ENCODE results near the gene ZNF526. TPM values are rescaled to one million over a fixed set of nuclear protein-coding genes. Genes with fewer than 3 reads are reported as not detected.

The ZNF526 gene
- total and polyA plus RNA-seq, 10 donors = 1.9 to 15.0 (median 8.4) TPM

DNA sequence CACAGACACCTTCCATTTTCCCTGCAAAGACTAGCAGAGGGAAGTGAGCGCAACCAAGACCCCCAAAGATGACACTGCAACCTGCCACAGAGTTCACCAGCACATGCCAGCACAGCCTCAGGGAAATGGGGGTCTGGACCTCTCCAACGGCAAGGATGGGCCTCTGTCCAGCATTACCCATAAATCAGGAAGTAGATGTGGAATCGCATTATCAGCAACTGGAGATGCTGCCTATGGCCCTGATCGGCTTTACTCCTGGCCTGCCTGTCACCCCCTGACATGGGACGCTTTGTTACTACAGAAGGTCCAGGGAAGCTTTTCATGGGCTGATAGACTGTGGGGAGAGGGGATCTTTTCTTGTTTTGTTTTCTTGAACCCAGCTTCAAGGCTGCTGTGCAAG, 46.4 kb upstream of the ZNF526 start:
- DNase-seq = no peak
- intact Hi-C loops (cut with DNase I; ENCODE audit: low total_unique reads) = no loop called here
- 76 to 88% (median 83%) methylated on average over 4 to 5 of the region's 5 CpGs for WGBS, 5 donors
- Histone ChIP-seq H3K27me3 (replicated peaks in 1 of 7) (peaks cover 0 to 62% (median 36%) of the 10 kb centered on the region in 7 donors), H3K4me1 (peaks cover 2 to 28% (median 22%) of the 10 kb centered on the region in 6 donors), H3K27ac (no peak overlapping the region), H3K4me3 (no peak overlapping the region), H3K36me3 (no peaks in the 10 kb centered on the region), H3K9me3 (no peaks in the 10 kb centered on the region)
- TF ChIP-seq POLR2AphosphoS5 (IDR thresholded peaks at IDR 0.05) (no peak), POLR2A (IDR thresholded peaks at IDR 0.05) (no peak)
- TF ChIP-seq, protein P1, sequence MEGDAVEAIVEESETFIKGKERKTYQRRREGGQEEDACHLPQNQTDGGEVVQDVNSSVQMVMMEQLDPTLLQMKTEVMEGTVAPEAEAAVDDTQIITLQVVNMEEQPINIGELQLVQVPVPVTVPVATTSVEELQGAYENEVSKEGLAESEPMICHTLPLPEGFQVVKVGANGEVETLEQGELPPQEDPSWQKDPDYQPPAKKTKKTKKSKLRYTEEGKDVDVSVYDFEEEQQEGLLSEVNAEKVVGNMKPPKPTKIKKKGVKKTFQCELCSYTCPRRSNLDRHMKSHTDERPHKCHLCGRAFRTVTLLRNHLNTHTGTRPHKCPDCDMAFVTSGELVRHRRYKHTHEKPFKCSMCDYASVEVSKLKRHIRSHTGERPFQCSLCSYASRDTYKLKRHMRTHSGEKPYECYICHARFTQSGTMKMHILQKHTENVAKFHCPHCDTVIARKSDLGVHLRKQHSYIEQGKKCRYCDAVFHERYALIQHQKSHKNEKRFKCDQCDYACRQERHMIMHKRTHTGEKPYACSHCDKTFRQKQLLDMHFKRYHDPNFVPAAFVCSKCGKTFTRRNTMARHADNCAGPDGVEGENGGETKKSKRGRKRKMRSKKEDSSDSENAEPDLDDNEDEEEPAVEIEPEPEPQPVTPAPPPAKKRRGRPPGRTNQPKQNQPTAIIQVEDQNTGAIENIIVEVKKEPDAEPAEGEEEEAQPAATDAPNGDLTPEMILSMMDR (IDR thresholded peaks at IDR 0.05 in 8 of 11, conservative IDR thresholded peaks at IDR 0.05 in 3 of 11) = no peak

DNA sequence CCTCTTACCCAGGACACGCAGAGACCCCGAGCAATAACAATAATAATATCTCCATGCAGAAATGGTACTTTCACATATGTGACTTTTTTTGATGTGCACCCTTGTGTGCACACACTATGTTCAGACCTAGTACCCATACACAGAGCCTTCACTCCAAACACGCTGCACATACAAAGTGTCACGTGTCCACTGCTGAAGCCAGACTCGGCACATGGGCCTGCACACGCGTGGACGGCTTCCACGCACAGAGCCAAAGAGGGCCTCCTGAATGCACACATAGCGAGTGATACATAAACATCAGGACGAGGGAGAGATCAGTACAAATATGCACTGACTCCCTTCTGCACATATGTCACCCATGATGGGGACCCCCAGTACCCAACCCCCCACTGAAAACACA, 45.9 kb upstream of the ZNF526 start:
- TF ChIP-seq POLR2A (IDR thresholded peaks at IDR 0.05) (no peak), POLR2AphosphoS5 (IDR thresholded peaks at IDR 0.05) (no peak)
- TF ChIP-seq, protein P1 (IDR thresholded peaks at IDR 0.05 in 8 of 11, conservative IDR thresholded peaks at IDR 0.05 in 3 of 11) = no peak
- H3K27me3 ChIP-seq (replicated peaks in 1 of 7) = peaks cover 0 to 67% (median 40%) of the 10 kb centered on the region in 7 donors
- no peak overlapping the region for H3K27ac ChIP-seq
- no peak for DNase-seq
- H3K4me1 ChIP-seq = peaks cover 2 to 28% (median 22%) of the 10 kb centered on the region in 6 donors
- H3K9me3 ChIP-seq = no peaks in the 10 kb centered on the region
- no peak overlapping the region for H3K4me3 ChIP-seq
- no peaks in the 10 kb centered on the region for H3K36me3 ChIP-seq
- 89 to 98% (median 90%) methylated on average over 11 of the region's 11 CpGs for WGBS, 5 donors
- intact Hi-C loops (cut with DNase I; ENCODE audit: low total_unique reads) = no loop called here

DNA sequence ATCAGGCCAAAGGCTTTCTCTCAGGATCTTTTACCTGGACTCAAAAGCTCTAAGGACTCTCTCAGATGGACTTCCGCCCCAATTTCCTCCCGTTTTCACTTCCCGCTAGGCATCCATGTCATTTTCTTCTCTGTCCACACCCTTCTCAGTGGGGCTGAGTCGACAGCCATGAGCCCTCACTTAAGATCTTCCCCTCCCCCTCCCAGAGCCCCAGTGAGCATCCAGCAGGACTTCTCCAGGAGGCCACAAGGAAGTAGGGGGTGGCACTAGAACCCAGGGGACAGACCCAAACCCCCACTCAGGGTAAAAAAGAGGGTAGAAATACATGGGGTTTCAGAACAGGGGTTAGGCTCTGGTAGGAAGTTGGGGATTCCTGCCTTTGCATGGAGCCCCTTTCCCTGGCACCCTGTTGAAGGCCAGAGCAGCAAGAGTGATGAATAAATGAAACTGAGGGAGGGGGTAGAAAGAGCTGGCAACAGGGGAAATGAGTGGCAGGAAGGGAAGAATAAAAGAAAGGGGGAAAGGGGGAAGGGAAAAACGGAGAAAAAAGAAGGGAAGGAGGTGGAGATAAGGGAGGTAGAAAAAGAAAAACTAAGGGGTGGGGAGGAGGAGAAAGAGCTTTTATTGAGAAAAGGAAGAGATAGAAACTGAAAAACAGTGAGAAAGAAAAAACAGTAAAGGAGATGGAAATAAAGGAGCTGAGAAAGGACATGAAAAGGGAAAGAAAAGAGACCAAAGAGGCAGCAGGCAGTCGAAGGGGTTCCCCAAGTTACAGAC, 45.0 kb upstream of the ZNF526 start:
- Histone ChIP-seq H3K27ac (no peak overlapping the region), H3K4me1 (peaks cover 2 to 28% (median 22%) of the 10 kb centered on the region in 6 donors), H3K36me3 (no peaks in the 10 kb centered on the region), H3K9me3 (no peaks in the 10 kb centered on the region), H3K27me3 (replicated peaks in 1 of 7) (peaks cover 0 to 73% (median 50%) of the 10 kb centered on the region in 7 donors), H3K4me3 (no peak overlapping the region)
- intact Hi-C loops (cut with DNase I; ENCODE audit: low total_unique reads) = no loop called here
- TF ChIP-seq POLR2A (IDR thresholded peaks at IDR 0.05) (no peak), POLR2AphosphoS5 (IDR thresholded peaks at IDR 0.05) (no peak)
- TF ChIP-seq, protein P1 (IDR thresholded peaks at IDR 0.05 in 8 of 11, conservative IDR thresholded peaks at IDR 0.05 in 3 of 11) = no peak
- 50 to 68% (median 56%) methylated on average over 6 of the region's 6 CpGs for WGBS, 5 donors
- no peak for DNase-seq

DNA sequence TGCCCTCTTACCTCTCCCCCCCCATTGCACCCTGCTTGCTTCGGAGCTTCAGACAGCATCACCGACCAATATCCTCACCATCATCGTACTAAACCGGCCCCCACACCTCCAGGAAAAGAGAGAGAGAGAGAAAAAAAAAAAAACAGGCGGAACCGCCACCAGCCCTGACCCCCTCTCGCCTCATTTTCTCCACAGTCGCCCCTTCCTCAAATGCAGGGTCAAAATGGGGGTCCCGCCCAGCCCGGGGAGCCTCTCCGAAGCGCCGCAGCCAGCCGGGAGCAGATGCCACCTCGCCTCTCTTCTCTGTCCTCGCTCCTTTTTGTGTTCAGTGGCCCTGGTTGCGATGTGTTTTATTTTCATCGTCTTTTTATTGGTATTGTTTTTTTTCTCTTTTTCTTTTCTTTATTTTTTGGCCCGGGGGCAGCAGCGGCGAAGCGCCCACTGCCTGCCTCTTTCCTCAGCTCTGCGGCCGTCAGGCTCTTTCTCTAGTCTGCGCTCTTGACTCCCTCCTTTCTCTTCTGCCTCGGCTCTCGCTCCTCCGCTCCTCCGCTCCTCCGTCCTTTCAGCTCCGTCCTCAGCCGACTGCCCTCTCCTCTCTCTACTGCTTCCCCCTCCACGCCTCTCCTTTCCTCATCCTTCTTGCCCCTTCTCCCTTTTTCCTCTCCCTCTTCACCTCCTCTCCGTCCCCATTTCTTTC, 44.0 kb upstream of the ZNF526 start:
- 1 to 3% (median 2%) methylated on average over 34 of the region's 34 CpGs for WGBS, 5 donors
- Histone ChIP-seq H3K27ac (no peak overlapping the region), H3K36me3 (no peaks in the 10 kb centered on the region), H3K4me1 (peaks cover 2 to 29% (median 22%) of the 10 kb centered on the region in 6 donors), H3K4me3 (peak overlapping the region; percentile 20 to 75 (median 48)), H3K27me3 (replicated peaks in 1 of 7) (peaks cover 0 to 83% (median 60%) of the 10 kb centered on the region in 7 donors), H3K9me3 (no peaks in the 10 kb centered on the region)
- TF ChIP-seq, protein P1 (IDR thresholded peaks at IDR 0.05 in 8 of 11, conservative IDR thresholded peaks at IDR 0.05 in 3 of 11) = no peak
- TF ChIP-seq POLR2AphosphoS5 (IDR thresholded peaks at IDR 0.05) (no peak), POLR2A (IDR thresholded peaks at IDR 0.05) (no peak)
- intact Hi-C loops (cut with DNase I; ENCODE audit: low total_unique reads) = no loop called here
- no peak for DNase-seq
